Stromal cell of bone marrow (primary cell): ENCODE data around the gene NR2F2.

Source experiments
- DNase-seq: peaks from one replicate; pipeline ENCODE4 v3.0.0-alpha.2; 2012; ENCODE audit warnings: low read depth

The NR2F2 gene

GRCh38 chr15:96353930-96354730 is 23.6 kb downstream of the NR2F2 start:
- no peak for DNase-seq

GRCh38 chr15:96354731-96355567 is 24.4 kb downstream of the NR2F2 start:
- peak; percentile 75 for DNase-seq

GRCh38 chr15:96355568-96356187 is 25.2 kb downstream of the NR2F2 start:
- DNase-seq = no peak

- DNase-seq = peak; percentile 76
Measured at GRCh38 chr15:96356494-96357455, 26.3 kb downstream of the NR2F2 start.

- no peak for DNase-seq
Measured at GRCh38 chr15:96358001-96358801, 27.7 kb downstream of the NR2F2 start.

GRCh38 chr15:96358821-96359615 is 28.5 kb downstream of the NR2F2 start:
- no peak for DNase-seq

GRCh38 chr15:96359616-96360521 is 29.4 kb downstream of the NR2F2 start:
- no peak for DNase-seq

GRCh38 chr15:96360581-96361308 is 30.2 kb downstream of the NR2F2 start:
- no peak for DNase-seq

GRCh38 chr15:96361309-96362010 is 31.0 kb downstream of the NR2F2 start:
- DNase-seq = no peak

GRCh38 chr15:96362011-96362754 is 31.7 kb downstream of the NR2F2 start:
- no peak for DNase-seq

GRCh38 chr15:96362755-96363651 is 32.5 kb downstream of the NR2F2 start:
- no peak for DNase-seq

GRCh38 chr15:96363707-96364106 is 33.2 kb downstream of the NR2F2 start:
- no peak for DNase-seq

- no peak for DNase-seq
Measured at GRCh38 chr15:96365781-96366525, 35.5 kb downstream of the NR2F2 start.

GRCh38 chr15:96366526-96366877 is 36.0 kb downstream of the NR2F2 start:
- no peak for DNase-seq
